ENCODE results near the gene USP50.
"Not testable (repeated sequence)": the region's sequence is repeated elsewhere in the genome, so short reads cannot be mapped to it uniquely, and the experiment has no call there.

USP50 gene

DNA sequence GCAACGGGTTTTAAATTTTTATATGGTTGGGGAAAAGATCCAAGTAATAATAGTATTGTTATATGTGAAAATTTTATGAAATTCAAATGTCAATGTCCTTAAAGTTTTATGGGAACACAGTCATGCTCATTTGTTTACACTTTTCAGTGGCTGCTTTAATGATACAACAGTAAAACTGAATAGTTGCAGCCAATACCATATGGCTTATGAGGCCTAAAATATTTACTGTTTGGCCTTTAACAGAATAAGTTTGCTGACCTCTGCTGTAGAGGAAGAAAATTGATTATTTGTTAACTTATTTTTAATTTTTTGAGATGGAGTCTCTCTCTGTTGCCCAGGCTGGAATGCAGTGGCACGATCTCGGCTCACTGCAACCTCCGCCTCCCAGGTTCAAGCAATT is 44.7 kb downstream of the USP50 start:
- no peaks in the 10 kb centered on the region for H3K27me3 ChIP-seq (ENCODE audit: insufficient read depth, low read length)
- no peak overlapping the region for H3K4me3 ChIP-seq (ENCODE audit: low read length)
- no peak overlapping the region for H3K27ac ChIP-seq (ENCODE audit: low read length)
- H3K36me3 ChIP-seq (ENCODE audit: insufficient read depth, low read depth, low read length): peaks cover 50% of the 10 kb centered on the region
- H3K9ac ChIP-seq (ENCODE audit: low read depth, low read length): no peak overlapping the region
- H3K9me3 ChIP-seq (ENCODE audit: insufficient read depth, low read depth, low read length): no peaks in the 10 kb centered on the region
- peaks cover 5% of the 10 kb centered on the region; the same call in 1 of the 2 replicates for H3K4me1 ChIP-seq (ENCODE audit: insufficient read depth, low read length)

DNA sequence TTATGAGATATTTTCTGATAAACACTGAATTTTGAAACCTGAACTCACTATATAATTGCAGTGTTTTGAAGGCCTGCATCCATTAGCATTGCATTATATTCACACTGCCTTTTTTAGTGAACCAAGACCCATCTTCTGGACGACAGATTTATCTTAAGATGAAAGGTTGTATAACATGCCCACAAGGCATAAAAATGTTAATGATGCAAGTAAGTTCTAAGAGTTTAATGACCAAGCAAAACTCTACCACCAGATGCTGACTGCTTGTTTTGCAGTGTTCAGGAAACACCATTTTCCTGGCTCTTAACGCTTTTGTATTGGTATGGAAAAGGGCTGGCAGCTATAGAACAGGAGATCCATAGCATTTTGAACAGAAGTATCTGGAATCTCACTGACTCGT is 46.1 kb downstream of the USP50 start:
- Histone ChIP-seq H3K4me3 (ENCODE audit: low read length) (no peak overlapping the region), H3K9ac (ENCODE audit: low read depth, low read length) (no peak overlapping the region), H3K27me3 (ENCODE audit: insufficient read depth, low read length) (no peaks in the 10 kb centered on the region), H3K9me3 (ENCODE audit: insufficient read depth, low read depth, low read length) (no peaks in the 10 kb centered on the region), H3K36me3 (ENCODE audit: insufficient read depth, low read depth, low read length) (peaks cover 63% of the 10 kb centered on the region), H3K4me1 (ENCODE audit: insufficient read depth, low read length) (no peaks in the 10 kb centered on the region), H3K27ac (ENCODE audit: low read length) (no peak overlapping the region)

DNA sequence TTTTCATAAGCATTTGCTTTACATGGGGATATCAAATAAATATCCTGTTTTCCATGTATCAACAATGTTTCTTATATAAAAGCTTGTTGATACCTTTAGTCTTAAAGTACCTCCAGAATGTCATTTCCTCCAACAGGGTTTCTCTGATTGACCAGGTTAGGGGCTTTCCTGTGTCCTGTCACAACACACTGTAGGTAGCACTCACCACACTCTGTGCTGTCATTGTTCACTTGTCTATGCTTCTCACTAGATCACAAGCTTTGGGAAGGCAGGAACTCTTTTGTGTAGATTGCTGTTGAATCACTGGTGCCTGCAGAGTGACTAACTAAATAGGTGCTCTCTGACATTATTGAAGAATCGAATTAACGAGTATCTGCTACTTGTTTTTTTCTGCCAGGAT is 49.8 kb downstream of the USP50 start:
- Histone ChIP-seq H3K9ac (ENCODE audit: low read depth, low read length) (no peak overlapping the region), H3K4me1 (ENCODE audit: insufficient read depth, low read length) (no peaks in the 10 kb centered on the region), H3K36me3 (ENCODE audit: insufficient read depth, low read depth, low read length) (peaks cover 99% of the 10 kb centered on the region)

DNA sequence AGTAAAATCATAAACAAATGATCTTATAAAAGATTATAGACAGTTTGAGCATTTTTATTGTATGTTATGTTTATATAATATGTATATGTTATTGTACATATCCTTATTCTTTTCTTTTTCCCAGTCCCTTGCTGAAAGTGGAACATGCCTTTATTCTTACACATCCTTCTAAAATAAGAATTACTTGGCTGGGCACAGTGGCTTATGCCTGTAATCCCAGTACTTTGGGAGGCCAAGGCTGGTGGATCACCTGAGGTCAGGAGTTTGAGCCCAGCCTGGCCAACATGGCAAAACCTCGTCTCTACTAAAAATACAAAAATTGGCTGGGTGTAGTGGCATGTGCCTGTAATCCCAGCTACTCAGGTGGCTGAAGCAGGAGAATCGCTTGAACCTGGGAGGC is 51.9 kb downstream of the USP50 start:
- peaks cover 98% of the 10 kb centered on the region for H3K36me3 ChIP-seq (ENCODE audit: insufficient read depth, low read depth, low read length)
- H3K9ac ChIP-seq (ENCODE audit: low read depth, low read length); H3K27ac ChIP-seq (ENCODE audit: low read length); H3K9me3 ChIP-seq (ENCODE audit: insufficient read depth, low read depth, low read length); H3K4me3 ChIP-seq (ENCODE audit: low read length); H3K27me3 ChIP-seq (ENCODE audit: insufficient read depth, low read length); H3K4me1 ChIP-seq (ENCODE audit: insufficient read depth, low read length): not testable (repeated sequence)

More for the DNA sequence above, 49.8 kb downstream of the USP50 start:
- Histone ChIP-seq H3K9me3 (ENCODE audit: insufficient read depth, low read depth, low read length) (no peaks in the 10 kb centered on the region), H3K27me3 (ENCODE audit: insufficient read depth, low read length) (no peaks in the 10 kb centered on the region), H3K4me3 (ENCODE audit: low read length) (no peak overlapping the region), H3K27ac (ENCODE audit: low read length) (no peak overlapping the region)

DNA sequence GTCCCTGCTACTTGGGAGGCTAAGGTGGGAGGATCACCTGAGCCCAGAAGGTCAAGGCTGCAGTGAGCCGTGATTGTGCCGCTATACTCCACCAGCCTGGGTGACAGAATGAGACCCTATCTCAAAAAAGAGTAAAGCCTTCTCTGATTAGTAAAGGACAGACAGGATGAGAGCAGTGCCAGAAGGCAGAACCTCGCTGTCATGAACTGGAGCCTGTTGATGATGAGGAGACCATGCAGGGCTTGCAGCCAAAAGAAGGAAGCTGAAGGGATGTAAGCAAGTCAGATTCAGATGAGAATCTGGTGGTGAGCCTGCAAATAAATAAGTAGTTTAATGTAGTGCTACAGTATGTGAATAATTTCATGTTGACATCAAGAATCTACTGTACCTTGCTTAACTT is 52.8 kb downstream of the USP50 start:
- Histone ChIP-seq H3K4me1 (ENCODE audit: insufficient read depth, low read length) (no peaks in the 10 kb centered on the region), H3K36me3 (ENCODE audit: insufficient read depth, low read depth, low read length) (peaks cover 96% of the 10 kb centered on the region), H3K9ac (ENCODE audit: low read depth, low read length) (no peak overlapping the region), H3K27me3 (ENCODE audit: insufficient read depth, low read length) (no peaks in the 10 kb centered on the region), H3K9me3 (ENCODE audit: insufficient read depth, low read depth, low read length) (no peaks in the 10 kb centered on the region), H3K27ac (ENCODE audit: low read length) (no peak overlapping the region), H3K4me3 (ENCODE audit: low read length) (no peak overlapping the region)

DNA sequence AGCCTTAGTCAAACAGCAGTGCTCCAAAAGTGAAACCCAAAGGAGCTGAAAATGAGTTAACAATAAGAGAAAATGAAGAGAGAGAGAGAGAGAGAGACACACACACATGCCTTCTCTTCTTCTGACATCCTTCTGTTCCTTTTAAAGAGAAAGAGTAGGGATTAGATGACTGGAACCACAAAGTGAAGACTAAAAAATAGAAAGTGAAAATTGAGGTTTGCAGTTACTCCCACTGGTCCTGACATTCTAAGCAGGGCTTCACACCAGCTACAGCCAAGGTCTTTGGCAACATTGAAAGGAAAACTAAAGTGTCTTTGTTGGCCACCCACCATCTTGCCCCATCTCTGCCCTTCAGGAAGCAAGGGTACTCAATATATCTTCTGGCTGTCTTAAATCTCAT is 59.2 kb downstream of the USP50 start:
- Histone ChIP-seq H3K36me3 (ENCODE audit: insufficient read depth, low read depth, low read length) (peaks cover 70% of the 10 kb centered on the region), H3K9me3 (ENCODE audit: insufficient read depth, low read depth, low read length) (no peaks in the 10 kb centered on the region), H3K4me3 (ENCODE audit: low read length) (no peak overlapping the region)

DNA sequence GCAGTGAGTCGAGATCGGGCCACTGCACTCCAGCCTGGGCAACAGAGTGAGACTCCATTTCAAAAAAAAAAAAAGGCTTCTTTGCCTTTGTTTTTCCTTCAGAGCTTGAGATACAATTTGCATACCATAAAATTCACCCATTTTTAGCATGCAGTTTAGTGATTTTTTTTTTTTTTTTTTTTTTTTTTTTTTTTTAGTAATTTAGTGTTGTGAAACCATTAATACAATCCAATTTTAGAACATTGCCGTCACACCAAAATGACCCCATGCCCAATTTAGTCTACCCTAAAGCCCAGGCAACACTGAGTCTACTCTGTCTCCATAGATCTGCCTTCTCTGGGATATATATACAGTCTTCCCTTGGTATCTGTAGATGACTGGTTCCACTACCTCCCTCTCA is 61.1 kb downstream of the USP50 start:
- Histone ChIP-seq H3K36me3 (ENCODE audit: insufficient read depth, low read depth, low read length) (peaks cover 70% of the 10 kb centered on the region), H3K4me1 (ENCODE audit: insufficient read depth, low read length) (no peaks in the 10 kb centered on the region), H3K27me3 (ENCODE audit: insufficient read depth, low read length) (no peaks in the 10 kb centered on the region), H3K9ac (ENCODE audit: low read depth, low read length) (no peak overlapping the region), H3K27ac (ENCODE audit: low read length) (no peak overlapping the region), H3K4me3 (ENCODE audit: low read length) (no peak overlapping the region), H3K9me3 (ENCODE audit: insufficient read depth, low read depth, low read length) (no peaks in the 10 kb centered on the region)

More for the DNA sequence above, 59.2 kb downstream of the USP50 start:
- Histone ChIP-seq H3K27me3 (ENCODE audit: insufficient read depth, low read length) (no peaks in the 10 kb centered on the region), H3K9ac (ENCODE audit: low read depth, low read length) (no peak overlapping the region), H3K27ac (ENCODE audit: low read length) (no peak overlapping the region), H3K4me1 (ENCODE audit: insufficient read depth, low read length) (no peaks in the 10 kb centered on the region)

DNA sequence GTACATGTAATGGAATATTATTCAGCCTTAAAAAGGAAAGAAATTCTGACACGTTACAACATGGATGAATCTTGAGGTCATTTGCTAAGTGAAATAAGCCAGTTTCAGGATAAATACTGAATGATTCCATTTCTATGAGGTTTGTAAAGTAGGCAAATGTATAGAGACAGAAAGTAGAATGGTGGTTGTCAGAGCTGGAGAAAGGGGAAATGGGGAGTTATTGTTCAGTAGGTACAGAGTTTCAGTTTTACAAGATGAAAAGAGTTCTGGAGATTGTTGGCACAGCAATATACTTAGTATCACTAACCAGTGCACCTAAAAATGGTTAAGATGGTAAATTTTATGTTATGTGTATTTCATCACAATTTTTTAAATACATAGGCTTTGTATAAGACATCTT is 61.7 kb downstream of the USP50 start:
- H3K36me3 ChIP-seq (ENCODE audit: insufficient read depth, low read depth, low read length): peaks cover 70% of the 10 kb centered on the region
- H3K9me3 ChIP-seq (ENCODE audit: insufficient read depth, low read depth, low read length): no peaks in the 10 kb centered on the region
- no peaks in the 10 kb centered on the region for H3K27me3 ChIP-seq (ENCODE audit: insufficient read depth, low read length)
- no peaks in the 10 kb centered on the region for H3K4me1 ChIP-seq (ENCODE audit: insufficient read depth, low read length)
- H3K27ac ChIP-seq (ENCODE audit: low read length): no peak overlapping the region
- H3K4me3 ChIP-seq (ENCODE audit: low read length): no peak overlapping the region
- no peak overlapping the region for H3K9ac ChIP-seq (ENCODE audit: low read depth, low read length)

DNA sequence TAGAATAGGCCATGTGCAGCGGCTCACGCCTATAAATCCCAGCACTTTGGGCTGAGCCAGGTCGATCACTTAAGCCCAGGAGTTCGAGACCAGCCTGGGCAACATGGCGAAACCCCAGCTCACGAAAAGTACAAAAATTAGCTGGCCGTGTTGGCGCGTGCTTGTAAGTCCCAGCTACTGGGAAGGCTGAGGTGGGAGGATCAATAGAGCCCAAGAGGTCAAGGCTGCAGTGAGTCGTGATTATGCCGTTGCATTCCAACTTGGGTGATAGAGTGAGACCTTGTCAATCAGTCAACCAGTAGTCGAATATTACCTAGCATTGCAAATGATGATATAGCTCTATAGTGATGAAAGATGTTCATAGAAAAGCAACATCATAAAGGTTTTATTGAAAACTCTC is 70.3 kb downstream of the USP50 start:
- Histone ChIP-seq H3K36me3 (ENCODE audit: insufficient read depth, low read depth, low read length) (peaks cover 64% of the 10 kb centered on the region), H3K27ac (ENCODE audit: low read length) (no peak overlapping the region), H3K9ac (ENCODE audit: low read depth, low read length) (no peak overlapping the region), H3K27me3 (ENCODE audit: insufficient read depth, low read length) (no peaks in the 10 kb centered on the region), H3K4me1 (ENCODE audit: insufficient read depth, low read length) (no peaks in the 10 kb centered on the region), H3K9me3 (ENCODE audit: insufficient read depth, low read depth, low read length) (no peaks in the 10 kb centered on the region), H3K4me3 (ENCODE audit: low read length) (no peak overlapping the region)

DNA sequence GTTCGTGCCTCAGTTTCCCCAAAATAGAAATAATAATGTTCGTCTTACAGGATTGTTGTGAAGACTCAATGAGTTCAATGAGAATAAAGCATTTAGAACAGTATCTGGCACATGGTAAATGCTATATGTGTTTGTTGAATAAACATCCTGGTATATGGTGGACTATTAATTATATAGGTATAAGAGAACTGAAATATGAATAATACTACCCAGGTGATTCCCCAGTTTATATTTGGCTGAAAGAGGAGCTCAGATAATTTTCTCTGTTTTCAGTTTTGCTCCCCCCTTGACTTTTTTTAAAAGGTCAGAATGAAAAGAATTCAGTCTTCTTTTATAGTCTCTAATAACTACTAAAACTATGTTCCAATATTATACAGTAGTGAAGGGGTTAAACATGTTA is 75.4 kb downstream of the USP50 start:
- no peak overlapping the region for H3K4me3 ChIP-seq (ENCODE audit: low read length)
- H3K36me3 ChIP-seq (ENCODE audit: insufficient read depth, low read depth, low read length): peaks cover 25% of the 10 kb centered on the region
- H3K4me1 ChIP-seq (ENCODE audit: insufficient read depth, low read length): peaks cover 2% of the 10 kb centered on the region; the same call in 1 of the 2 replicates
- H3K9me3 ChIP-seq (ENCODE audit: insufficient read depth, low read depth, low read length): no peaks in the 10 kb centered on the region
- no peak overlapping the region for H3K27ac ChIP-seq (ENCODE audit: low read length)
- no peaks in the 10 kb centered on the region for H3K27me3 ChIP-seq (ENCODE audit: insufficient read depth, low read length)
- H3K9ac ChIP-seq (ENCODE audit: low read depth, low read length): no peak overlapping the region

DNA sequence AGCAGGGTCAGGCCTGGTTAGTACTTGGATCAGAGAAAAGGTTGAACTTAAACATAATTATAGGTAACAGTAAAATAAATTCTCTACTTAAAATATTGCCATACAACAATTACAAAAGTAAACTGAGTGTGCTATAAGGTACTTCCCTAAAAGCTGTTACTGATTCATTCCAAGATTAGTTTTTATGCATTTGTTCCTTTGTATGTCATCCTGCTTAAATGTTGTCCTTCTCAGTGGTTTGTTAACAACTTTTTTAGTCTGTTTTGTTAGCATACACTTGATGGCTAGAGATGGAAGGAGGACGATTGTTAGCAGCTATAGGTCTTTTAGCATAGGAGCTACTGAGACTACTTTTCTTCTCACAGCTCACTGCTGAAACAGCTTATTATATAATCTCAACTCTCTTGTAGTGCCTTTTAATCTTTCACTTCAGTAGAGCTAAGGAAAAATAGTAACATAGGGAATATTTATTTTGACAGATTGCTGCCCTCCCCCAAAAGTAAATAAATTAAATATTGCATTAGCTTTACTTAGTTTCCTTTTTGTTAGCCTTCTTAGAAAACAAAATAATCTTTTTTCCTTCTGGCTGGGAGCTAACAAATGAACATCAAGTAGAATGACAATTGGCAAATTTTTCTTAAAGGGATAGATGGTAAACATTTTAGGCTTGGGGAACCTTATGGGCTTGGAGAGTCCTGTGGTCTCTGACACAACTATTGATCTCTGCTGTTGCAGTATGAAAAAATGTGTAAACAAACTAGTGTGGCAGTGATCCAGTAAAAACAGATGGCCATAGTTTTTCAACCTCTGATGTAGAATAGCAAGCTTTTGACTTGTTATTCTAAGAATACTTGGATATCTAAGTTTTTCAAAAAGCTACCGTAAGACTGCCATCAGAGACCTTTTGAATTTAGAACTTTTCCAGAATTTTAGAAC is 82.8 kb downstream of the USP50 start:
- Histone ChIP-seq H3K27me3 (ENCODE audit: insufficient read depth, low read length) (no peaks in the 10 kb centered on the region), H3K9me3 (ENCODE audit: insufficient read depth, low read depth, low read length) (no peaks in the 10 kb centered on the region), H3K9ac (ENCODE audit: low read depth, low read length) (no peak overlapping the region), H3K4me3 (ENCODE audit: low read length) (no peak overlapping the region), H3K36me3 (ENCODE audit: insufficient read depth, low read depth, low read length) (peaks cover 45% of the 10 kb centered on the region), H3K4me1 (ENCODE audit: insufficient read depth, low read length) (peaks cover 15% of the 10 kb centered on the region), H3K27ac (ENCODE audit: low read length) (no peak overlapping the region)

DNA sequence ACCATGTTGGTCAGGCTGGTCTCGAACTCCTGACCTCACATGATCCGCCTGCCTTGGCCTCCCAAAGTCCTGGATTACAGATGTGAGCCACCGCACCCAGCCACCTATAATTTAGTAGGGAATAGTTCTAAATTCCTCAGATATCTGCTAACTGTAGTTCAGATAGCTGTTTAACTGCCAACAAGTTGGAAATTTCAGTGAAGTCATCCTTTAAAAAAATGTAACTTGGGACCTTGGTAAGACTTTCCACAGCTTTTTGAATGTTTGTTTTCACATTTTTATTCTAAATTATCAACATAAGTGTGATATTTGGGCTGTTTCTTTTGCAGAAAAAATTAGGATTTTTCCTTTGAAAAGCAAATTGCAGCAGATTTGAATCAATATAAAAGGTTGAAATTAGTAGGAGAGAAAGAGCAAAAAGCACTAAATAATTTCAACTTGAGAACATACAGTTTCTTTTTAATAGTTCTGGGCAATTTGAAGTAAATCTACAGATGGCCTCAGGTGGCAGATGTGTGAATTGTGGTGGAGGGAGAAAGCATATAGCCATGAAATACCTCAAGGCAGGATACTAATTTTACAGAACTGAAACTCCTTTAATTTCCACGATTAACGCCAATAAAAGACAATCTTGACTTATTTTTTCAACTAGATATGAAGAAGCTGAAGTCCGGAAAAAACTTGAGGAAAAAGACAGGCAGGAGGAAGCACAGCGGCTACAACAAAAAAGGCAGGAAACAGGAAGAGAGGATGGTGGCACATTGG is 87.9 kb downstream of the USP50 start:
- no peaks in the 10 kb centered on the region; the same call in 1 of the 2 replicates for H3K4me1 ChIP-seq (ENCODE audit: insufficient read depth, low read length)
- no peak overlapping the region for H3K4me3 ChIP-seq (ENCODE audit: low read length)
- peaks cover 58% of the 10 kb centered on the region for H3K36me3 ChIP-seq (ENCODE audit: insufficient read depth, low read depth, low read length)
- no peak overlapping the region for H3K27ac ChIP-seq (ENCODE audit: low read length)
- H3K9me3 ChIP-seq (ENCODE audit: insufficient read depth, low read depth, low read length): no peaks in the 10 kb centered on the region
- no peak overlapping the region for H3K9ac ChIP-seq (ENCODE audit: low read depth, low read length)
- no peaks in the 10 kb centered on the region for H3K27me3 ChIP-seq (ENCODE audit: insufficient read depth, low read length)
